ENCODE results near the gene C19orf25. TPM values are rescaled to one million over a fixed set of nuclear protein-coding genes. Genes with fewer than 3 reads are reported as not detected.

The C19orf25 gene
- total and polyA plus RNA-seq, 2 of the 13 experiments (the other 11 are each of a cell fraction or from before 2014, with no cell fraction given), result 14.2 to 32.4 TPM

GRCh38 chr19:1423436-1424191, 55.4 kb downstream of the C19orf25 start (continued):
- TF ChIP-seq ZNF414 (CRISPR knock-in tag; IDR thresholded peaks at IDR 0.05) (no peak), ZMAT3 (CRISPR knock-in tag; conservative IDR thresholded peaks at IDR 0.05) (no peak), ARNT2 (CRISPR knock-in tag; IDR thresholded peaks at IDR 0.05; ENCODE audit: low read depth) (no peak), NR0B2 (CRISPR knock-in tag; IDR thresholded peaks at IDR 0.05) (0 out of 2 replicates have a peak, but pooled peaks have one; percentile 17), FOXJ3 (CRISPR knock-in tag; IDR thresholded peaks at IDR 0.05; ENCODE audit: borderline replicate concordance) (no peak), ZNF577 (CRISPR knock-in tag; IDR thresholded peaks at IDR 0.05; ENCODE audit: borderline replicate concordance, low read depth) (no peak), ZNF543 (CRISPR knock-in tag; IDR thresholded peaks at IDR 0.05) (no peak), ZNF280D (CRISPR knock-in tag; IDR thresholded peaks at IDR 0.05) (no peak), ZNF224 (CRISPR knock-in tag; IDR thresholded peaks at IDR 0.05) (no peak), ZNF367 (CRISPR knock-in tag; IDR thresholded peaks at IDR 0.05; ENCODE audit: borderline replicate concordance) (no peak), HNRNPH1 (optimal IDR thresholded peaks at IDR 0.05; ENCODE audit: low read depth, low read length) (no peak), STAT5B (CRISPR knock-in tag; IDR thresholded peaks at IDR 0.05) (no peak), ZNF589 (CRISPR knock-in tag; conservative IDR thresholded peaks at IDR 0.05) (no peak), MAFK (conservative IDR thresholded peaks at IDR 0.05 in 1 of 2, IDR thresholded peaks at IDR 0.05 in 1 of 2; ENCODE audit: low read length in 2 of 2) (no peak)
- TF ChIP-seq, protein P1, sequence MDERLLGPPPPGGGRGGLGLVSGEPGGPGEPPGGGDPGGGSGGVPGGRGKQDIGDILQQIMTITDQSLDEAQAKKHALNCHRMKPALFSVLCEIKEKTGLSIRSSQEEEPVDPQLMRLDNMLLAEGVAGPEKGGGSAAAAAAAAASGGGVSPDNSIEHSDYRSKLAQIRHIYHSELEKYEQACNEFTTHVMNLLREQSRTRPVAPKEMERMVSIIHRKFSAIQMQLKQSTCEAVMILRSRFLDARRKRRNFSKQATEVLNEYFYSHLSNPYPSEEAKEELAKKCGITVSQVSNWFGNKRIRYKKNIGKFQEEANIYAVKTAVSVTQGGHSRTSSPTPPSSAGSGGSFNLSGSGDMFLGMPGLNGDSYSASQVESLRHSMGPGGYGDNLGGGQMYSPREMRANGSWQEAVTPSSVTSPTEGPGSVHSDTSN (CRISPR knock-in tag; IDR thresholded peaks at IDR 0.05), result no peak
- TF ChIP-seq, protein P2, sequence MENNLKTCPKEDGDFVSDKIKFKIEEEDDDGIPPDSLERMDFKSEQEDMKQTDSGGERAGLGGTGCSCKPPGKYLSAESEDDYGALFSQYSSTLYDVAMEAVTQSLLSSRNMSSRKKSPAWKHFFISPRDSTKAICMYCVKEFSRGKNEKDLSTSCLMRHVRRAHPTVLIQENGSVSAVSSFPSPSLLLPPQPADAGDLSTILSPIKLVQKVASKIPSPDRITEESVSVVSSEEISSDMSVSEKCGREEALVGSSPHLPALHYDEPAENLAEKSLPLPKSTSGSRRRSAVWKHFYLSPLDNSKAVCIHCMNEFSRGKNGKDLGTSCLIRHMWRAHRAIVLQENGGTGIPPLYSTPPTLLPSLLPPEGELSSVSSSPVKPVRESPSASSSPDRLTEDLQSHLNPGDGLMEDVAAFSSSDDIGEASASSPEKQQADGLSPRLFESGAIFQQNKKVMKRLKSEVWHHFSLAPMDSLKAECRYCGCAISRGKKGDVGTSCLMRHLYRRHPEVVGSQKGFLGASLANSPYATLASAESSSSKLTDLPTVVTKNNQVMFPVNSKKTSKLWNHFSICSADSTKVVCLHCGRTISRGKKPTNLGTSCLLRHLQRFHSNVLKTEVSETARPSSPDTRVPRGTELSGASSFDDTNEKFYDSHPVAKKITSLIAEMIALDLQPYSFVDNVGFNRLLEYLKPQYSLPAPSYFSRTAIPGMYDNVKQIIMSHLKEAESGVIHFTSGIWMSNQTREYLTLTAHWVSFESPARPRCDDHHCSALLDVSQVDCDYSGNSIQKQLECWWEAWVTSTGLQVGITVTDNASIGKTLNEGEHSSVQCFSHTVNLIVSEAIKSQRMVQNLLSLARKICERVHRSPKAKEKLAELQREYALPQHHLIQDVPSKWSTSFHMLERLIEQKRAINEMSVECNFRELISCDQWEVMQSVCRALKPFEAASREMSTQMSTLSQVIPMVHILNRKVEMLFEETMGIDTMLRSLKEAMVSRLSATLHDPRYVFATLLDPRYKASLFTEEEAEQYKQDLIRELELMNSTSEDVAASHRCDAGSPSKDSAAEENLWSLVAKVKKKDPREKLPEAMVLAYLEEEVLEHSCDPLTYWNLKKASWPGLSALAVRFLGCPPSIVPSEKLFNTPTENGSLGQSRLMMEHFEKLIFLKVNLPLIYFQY (CRISPR knock-in tag; IDR thresholded peaks at IDR 0.05; ENCODE audit: borderline replicate concordance), result no peak
- TF ChIP-seq, protein P3, sequence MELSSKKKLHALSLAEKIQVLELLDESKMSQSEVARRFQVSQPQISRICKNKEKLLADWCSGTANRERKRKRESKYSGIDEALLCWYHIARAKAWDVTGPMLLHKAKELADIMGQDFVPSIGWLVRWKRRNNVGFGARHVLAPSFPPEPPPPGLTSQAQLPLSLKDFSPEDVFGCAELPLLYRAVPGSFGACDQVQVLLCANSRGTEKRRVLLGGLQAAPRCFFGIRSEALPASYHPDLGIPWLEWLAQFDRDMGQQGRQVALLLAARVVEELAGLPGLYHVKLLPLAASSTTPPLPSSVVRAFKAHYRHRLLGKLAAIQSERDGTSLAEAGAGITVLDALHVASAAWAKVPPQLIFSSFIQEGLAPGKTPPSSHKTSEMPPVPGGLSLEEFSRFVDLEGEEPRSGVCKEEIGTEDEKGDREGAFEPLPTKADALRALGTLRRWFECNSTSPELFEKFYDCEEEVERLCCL (CRISPR knock-in tag; IDR thresholded peaks at IDR 0.05; ENCODE audit: borderline replicate concordance), result no peak
